Smooth muscle cell (in vitro differentiated cells): ENCODE measurements around the gene RIC1. TPM values are rescaled to one million over a fixed set of nuclear protein-coding genes. Genes with fewer than 3 reads are reported as not detected.

Experiments
- DNase-seq: peaks from one replicate; lab custom pipeline; 2025; ENCODE audit not compliant: unreplicated experiment; lab: John Stamatoyannopoulos, UW
- H2AFZ ChIP-seq: fragments of 200-600 bp; sonication (generic); 2 replicates; pipeline ENCODE4 v1.6.0; 2016; ENCODE audit warnings: antibody characterized with exemption, low read depth, mild to moderate bottlenecking
- H3F3A ChIP-seq: fragments of 200-600 bp; sonication (generic); 2 replicates; pipeline ENCODE4 v1.6.0; 2017; ENCODE audit warnings: antibody characterized with exemption, low read depth
- H3K27ac ChIP-seq: fragments of 200-600 bp; sonication (generic); 2 replicates; pipeline ENCODE4 v1.5.1; 2016; ENCODE audit warnings: low read depth, mild to moderate bottlenecking
- H3K27me3 ChIP-seq: fragments of 200-600 bp; sonication (generic); 2 replicates; pipeline ENCODE4 v1.6.1; 2016; ENCODE audit warnings: low read depth, mild to moderate bottlenecking
- H3K36me3 ChIP-seq: fragments of 200-600 bp; sonication (generic); 2 replicates; pipeline ENCODE4 v1.5.1; 2016; ENCODE audit warnings: low read depth
- H3K4me1 ChIP-seq: fragments of 200-600 bp; sonication (generic); 2 replicates; pipeline ENCODE4 v1.5.1; 2016; ENCODE audit warnings: low read depth
- H3K4me2 ChIP-seq: fragments of 200-600 bp; sonication (generic); 2 replicates; pipeline ENCODE4 v1.6.0; 2016; ENCODE audit warnings: mild to moderate bottlenecking
- H3K4me3 ChIP-seq: fragments of 200-600 bp; sonication (generic); 2 replicates; pipeline ENCODE4 v1.5.1; 2016; ENCODE audit warnings: mild to moderate bottlenecking
- H3K79me2 ChIP-seq: fragments of 200-600 bp; sonication (generic); 2 replicates; pipeline ENCODE4 v1.6.0; 2016; ENCODE audit warnings: low read depth, mild to moderate bottlenecking
- H3K9ac ChIP-seq: fragments of 200-600 bp; sonication (generic); 2 replicates; pipeline ENCODE4 v1.6.0; 2016; ENCODE audit warnings: low read depth
- H3K9me3 ChIP-seq: fragments of 200-600 bp; sonication (generic); replicated peaks from 2 replicates; pipeline ENCODE4 v1.5.1; 2016; ENCODE audit warnings: low read depth
- H4K20me1 ChIP-seq: fragments of 200-600 bp; sonication (generic); 2 replicates; pipeline ENCODE4 v1.6.0; 2016; ENCODE audit warnings: low read depth
- CTCF ChIP-seq: fragments of 200-600 bp; sonication (generic); IDR thresholded peaks from 2 replicates; pipeline ENCODE4 v1.5.1; 2017; ENCODE audit warnings: borderline replicate concordance, mild to moderate bottlenecking, antibody characterized with exemption; ENCODE audit not compliant: insufficient read depth, poor library complexity, severe bottlenecking
- WGBS: methylation state at CpG from one replicate; pipeline ENCODE4 v1.1.7; 2016; ENCODE audit warnings: low lambda C conversion rate; 5-methylcytosine and 5-hydroxymethylcytosine counted together
- polyA plus RNA-seq: library from polyadenylated mRNA; unstranded; fragments of >200 nt; fragmentation: Nextera tagmentation; extraction: Ambion mirVana; gene quantifications from 2 replicates; pipeline ENCODE4 v1.2.1, GENCODE V29; 2016
- total RNA-seq: library from RNA; depleted of rRNA; stranded (reverse); fragments of >200 nt; gene quantifications from 2 replicates; pipeline ENCODE4 v1.2.3, GENCODE V29; 2014

Gene RIC1
- total and polyA plus RNA-seq, 2 experiments from 2014 or later, result 9.9 to 52.4 TPM

- no peaks in the 10 kb centered on the region for H3K27me3 ChIP-seq
- peaks cover 90% of the 10 kb centered on the region for H4K20me1 ChIP-seq
- no peaks in the 10 kb centered on the region for H3K36me3 ChIP-seq
- H3K4me2 ChIP-seq, result peak overlapping the region; percentile 47
- H3K79me2 ChIP-seq, result peaks cover 88% of the 10 kb centered on the region
- no peak overlapping the region for H3K9ac ChIP-seq
- 82% methylated on average over 2 of the region's 2 CpGs for WGBS
- TF ChIP-seq CTCF, result no peak
- no peak for DNase-seq
- H3K9me3 ChIP-seq, result no peaks in the 10 kb centered on the region
- H3F3A ChIP-seq, result no peaks in the 10 kb centered on the region
- H3K27ac ChIP-seq, result peak overlapping the region; percentile 50
- peaks cover 8% of the 10 kb centered on the region for H3K4me1 ChIP-seq
- no peak overlapping the region for H2AFZ ChIP-seq
- H3K4me3 ChIP-seq, result no peak overlapping the region
Observed at GRCh38 chr9:5642170-5642569, 13.3 kb downstream of the RIC1 start.

- Histone ChIP-seq H3K36me3 (no peaks in the 10 kb centered on the region), H3K4me2 (peak overlapping the region; percentile 47), H3K27ac (peak overlapping the region; percentile 50), H3F3A (no peaks in the 10 kb centered on the region), H4K20me1 (peaks cover 97% of the 10 kb centered on the region), H3K4me3 (no peak overlapping the region), H3K9ac (peak overlapping the region; percentile 2), H3K4me1 (peaks cover 8% of the 10 kb centered on the region), H3K9me3 (no peaks in the 10 kb centered on the region), H2AFZ (no peak overlapping the region), H3K79me2 (peaks cover 86% of the 10 kb centered on the region), H3K27me3 (no peaks in the 10 kb centered on the region)
- DNase-seq, result no peak
- TF ChIP-seq CTCF, result no peak
Observed at GRCh38 chr9:5643005-5643624, 14.2 kb downstream of the RIC1 start.

GRCh38 chr9:5644501-5644900 is 15.6 kb downstream of the RIC1 start:
- H3K36me3 ChIP-seq, result no peaks in the 10 kb centered on the region
- peaks cover 8% of the 10 kb centered on the region for H3K4me1 ChIP-seq
- no peak overlapping the region for H3K27ac ChIP-seq
- H3K9me3 ChIP-seq, result no peaks in the 10 kb centered on the region
- no peak overlapping the region for H3K9ac ChIP-seq
- DNase-seq, result no peak
- no peak for TF ChIP-seq CTCF
- no peaks in the 10 kb centered on the region for H3F3A ChIP-seq
- no peak overlapping the region for H2AFZ ChIP-seq
- H3K27me3 ChIP-seq, result no peaks in the 10 kb centered on the region
- no peak overlapping the region for H3K4me3 ChIP-seq
- WGBS, result 58% methylated on average over 1 of the region's 1 CpG
- peak overlapping the region; percentile 47 for H3K4me2 ChIP-seq
- peaks cover 86% of the 10 kb centered on the region for H3K79me2 ChIP-seq
- H4K20me1 ChIP-seq, result peaks cover 86% of the 10 kb centered on the region

GRCh38 chr9:5646116-5646515 is 17.2 kb downstream of the RIC1 start:
- peaks cover 86% of the 10 kb centered on the region for H3K79me2 ChIP-seq
- H2AFZ ChIP-seq, result no peak overlapping the region
- no peak overlapping the region for H3K4me2 ChIP-seq
- no peaks in the 10 kb centered on the region for H3F3A ChIP-seq
- H3K36me3 ChIP-seq, result no peaks in the 10 kb centered on the region
- no peak overlapping the region for H3K9ac ChIP-seq
- peaks cover 8% of the 10 kb centered on the region for H3K4me1 ChIP-seq
- no peaks in the 10 kb centered on the region for H3K27me3 ChIP-seq
- no peak overlapping the region for H3K4me3 ChIP-seq
- TF ChIP-seq CTCF, result no peak
- WGBS, result 85% methylated on average over 3 of the region's 3 CpGs
- H4K20me1 ChIP-seq, result peaks cover 86% of the 10 kb centered on the region
- no peaks in the 10 kb centered on the region for H3K9me3 ChIP-seq
- H3K27ac ChIP-seq, result no peak overlapping the region
- no peak for DNase-seq
